Activated CD4-positive, alpha-beta T cell treated with anti-CD3 and anti-CD28 coated beads, Interleukin-2, amount 10 ng/mL, durations not matched to agents 7 days and 5 days (primary cell): ENCODE data around the gene PARD3. TPM values are rescaled to one million over a fixed set of nuclear protein-coding genes. Genes with fewer than 3 reads are reported as not detected.

Source experiments
- CTCF ChIA-PET: fragments of 350-600 bp; sonication (Branson Sonifier 250); formaldehyde crosslinking; loops from one replicate; lab custom pipeline; 2021; ENCODE audit warnings: antibody characterized with exemption; lab: Charles Lee
- POLR2A ChIA-PET: fragments of 350-600 bp; sonication (Branson Sonifier 250); formaldehyde crosslinking; loops from one replicate; lab custom pipeline; 2021; ENCODE audit warnings: antibody characterized with exemption; lab: Charles Lee
- DNase-seq: peaks from one replicate; pipeline ENCODE4 v3.0.0-alpha.2; 2020
- H3K27ac Mint-ChIP-seq: one replicate; pipeline ENCODE4 v1.8.0; 2021; ENCODE audit warnings: mild to moderate bottlenecking, moderate library complexity, mixed read lengths
- H3K27me3 Mint-ChIP-seq: one replicate; pipeline ENCODE4 v1.8.0; 2021; ENCODE audit warnings: mixed read lengths
- H3K36me3 Mint-ChIP-seq: one replicate; pipeline ENCODE4 v1.8.0; 2021; ENCODE audit warnings: low read depth, mixed read lengths
- H3K4me1 Mint-ChIP-seq: one replicate; pipeline ENCODE4 v1.8.0; 2021; ENCODE audit warnings: mixed read lengths
- H3K4me3 Mint-ChIP-seq: one replicate; pipeline ENCODE4 v1.8.0; 2021; ENCODE audit warnings: mild to moderate bottlenecking, moderate library complexity, mixed read lengths
- H3K9me3 Mint-ChIP-seq: one replicate; pipeline ENCODE4 v1.8.0; 2021; ENCODE audit warnings: mixed read lengths
- total RNA-seq, 2 experiments: library from RNA; stranded (reverse); gene quantifications; one replicate each; pipeline ENCODE4 v1.2.3, GENCODE V29; 2021

The PARD3 gene
- total RNA-seq, 2 experiments from 2014 or later: 1.0 to 1.2 TPM

GRCh38 chr10:34111179-34111578 is 703.9 kb downstream of the PARD3 start:
- Mint-ChIP-seq H3K4me3 (no peak overlapping the region), H3K36me3 (no peaks in the 10 kb centered on the region), H3K4me1 (no peaks in the 10 kb centered on the region), H3K27me3 (no peaks in the 10 kb centered on the region), H3K27ac (no peak overlapping the region), H3K9me3 (no peaks in the 10 kb centered on the region)
- CTCF ChIA-PET: no interaction called here
- DNase-seq: no peak
- POLR2A ChIA-PET: no interaction called here

- DNase-seq: no peak
- Mint-ChIP-seq H3K4me3 (no peak overlapping the region), H3K27ac (no peak overlapping the region), H3K27me3 (no peaks in the 10 kb centered on the region), H3K9me3 (no peaks in the 10 kb centered on the region), H3K36me3 (no peaks in the 10 kb centered on the region), H3K4me1 (no peaks in the 10 kb centered on the region)
- CTCF ChIA-PET: no interaction called here
- POLR2A ChIA-PET: no interaction called here
Observed at GRCh38 chr10:34109952-34110702, 705.0 kb downstream of the PARD3 start.

- Mint-ChIP-seq H3K4me3 (no peak overlapping the region), H3K27me3 (no peaks in the 10 kb centered on the region), H3K9me3 (peaks cover 2% of the 10 kb centered on the region), H3K4me1 (no peaks in the 10 kb centered on the region), H3K27ac (no peak overlapping the region), H3K36me3 (no peaks in the 10 kb centered on the region)
- DNase-seq: no peak
- ChIA-PET CTCF (no interaction called here), POLR2A (no interaction called here)
Observed at GRCh38 chr10:34109495-34109894, 705.6 kb downstream of the PARD3 start.

GRCh38 chr10:34107626-34108516 is 707.2 kb downstream of the PARD3 start:
- Mint-ChIP-seq H3K36me3 (no peaks in the 10 kb centered on the region), H3K4me1 (no peaks in the 10 kb centered on the region), H3K27ac (no peak overlapping the region), H3K9me3 (peaks cover 2% of the 10 kb centered on the region), H3K27me3 (no peaks in the 10 kb centered on the region), H3K4me3 (no peak overlapping the region)
- ChIA-PET POLR2A (interaction anchor here (0.7 kb wide), 1 partner anchor 749 kb away, joined by 3 read pairs; no protein-coding TSS in a partner anchor), CTCF (no interaction called here)
- DNase-seq: no peak

GRCh38 chr10:34106356-34106885 is 708.7 kb downstream of the PARD3 start:
- H3K36me3 Mint-ChIP-seq: no peaks in the 10 kb centered on the region

GRCh38 chr10:34104829-34105572 is 710.1 kb downstream of the PARD3 start:
- no peak overlapping the region for H3K27ac Mint-ChIP-seq
- H3K27me3 Mint-ChIP-seq: no peaks in the 10 kb centered on the region
- no peak overlapping the region for H3K4me3 Mint-ChIP-seq
- DNase-seq: no peak
- no peaks in the 10 kb centered on the region for H3K36me3 Mint-ChIP-seq
- ChIA-PET POLR2A (no interaction called here), CTCF (no interaction called here)
- H3K4me1 Mint-ChIP-seq: no peaks in the 10 kb centered on the region
- peaks cover 2% of the 10 kb centered on the region for H3K9me3 Mint-ChIP-seq

More at GRCh38 chr10:34106356-34106885, 708.7 kb downstream of the PARD3 start:
- Mint-ChIP-seq H3K4me3 (no peak overlapping the region), H3K4me1 (no peaks in the 10 kb centered on the region), H3K27me3 (no peaks in the 10 kb centered on the region), H3K9me3 (peaks cover 2% of the 10 kb centered on the region), H3K27ac (no peak overlapping the region)
- POLR2A ChIA-PET: no interaction called here
- no peak for DNase-seq
- CTCF ChIA-PET: no interaction called here

GRCh38 chr10:34102893-34103506 is 712.1 kb downstream of the PARD3 start:
- ChIA-PET POLR2A (no interaction called here), CTCF (no interaction called here)
- no peaks in the 10 kb centered on the region for H3K36me3 Mint-ChIP-seq
- H3K27me3 Mint-ChIP-seq: no peaks in the 10 kb centered on the region
- H3K4me1 Mint-ChIP-seq: no peaks in the 10 kb centered on the region
- no peak overlapping the region for H3K4me3 Mint-ChIP-seq
- H3K27ac Mint-ChIP-seq: no peak overlapping the region
- peaks cover 3% of the 10 kb centered on the region for H3K9me3 Mint-ChIP-seq
- no peak for DNase-seq

- Mint-ChIP-seq H3K27me3 (no peaks in the 10 kb centered on the region), H3K9me3 (peaks cover 4% of the 10 kb centered on the region), H3K4me3 (no peak overlapping the region), H3K27ac (no peak overlapping the region), H3K4me1 (no peaks in the 10 kb centered on the region), H3K36me3 (no peaks in the 10 kb centered on the region)
- DNase-seq: no peak
- ChIA-PET POLR2A (no interaction called here), CTCF (no interaction called here)
Observed at GRCh38 chr10:34102237-34102673, 712.8 kb downstream of the PARD3 start.

GRCh38 chr10:34101001-34101400 is 714.1 kb downstream of the PARD3 start:
- DNase-seq: no peak
- CTCF ChIA-PET: no interaction called here
- Mint-ChIP-seq H3K27me3 (no peaks in the 10 kb centered on the region), H3K9me3 (peaks cover 4% of the 10 kb centered on the region), H3K36me3 (no peaks in the 10 kb centered on the region), H3K4me1 (no peaks in the 10 kb centered on the region), H3K27ac (no peak overlapping the region), H3K4me3 (no peak overlapping the region)
- POLR2A ChIA-PET: no interaction called here

- ChIA-PET POLR2A (no interaction called here), CTCF (no interaction called here)
- H3K9me3 Mint-ChIP-seq: peaks cover 9% of the 10 kb centered on the region
- no peak overlapping the region for H3K27ac Mint-ChIP-seq
- no peak for DNase-seq
- no peaks in the 10 kb centered on the region for H3K27me3 Mint-ChIP-seq
- H3K4me1 Mint-ChIP-seq: no peaks in the 10 kb centered on the region
- H3K4me3 Mint-ChIP-seq: no peak overlapping the region
- H3K36me3 Mint-ChIP-seq: no peaks in the 10 kb centered on the region
Observed at GRCh38 chr10:34098821-34099567, 716.1 kb downstream of the PARD3 start.

- Mint-ChIP-seq H3K36me3 (no peaks in the 10 kb centered on the region), H3K27ac (no peak overlapping the region), H3K27me3 (no peaks in the 10 kb centered on the region), H3K9me3 (peaks cover 9% of the 10 kb centered on the region), H3K4me3 (no peak overlapping the region), H3K4me1 (no peaks in the 10 kb centered on the region)
- no peak for DNase-seq
- ChIA-PET CTCF (no interaction called here), POLR2A (no interaction called here)
Observed at GRCh38 chr10:34097682-34098081, 717.4 kb downstream of the PARD3 start.

- ChIA-PET POLR2A (no interaction called here), CTCF (interaction anchor here (0.7 kb wide), 1 partner anchor 14 kb away, joined by 3 read pairs; no protein-coding TSS in a partner anchor)
- H3K4me1 Mint-ChIP-seq: no peaks in the 10 kb centered on the region
- no peak for DNase-seq
- no peak overlapping the region for H3K27ac Mint-ChIP-seq
- peaks cover 9% of the 10 kb centered on the region for H3K9me3 Mint-ChIP-seq
- no peaks in the 10 kb centered on the region for H3K36me3 Mint-ChIP-seq
- H3K4me3 Mint-ChIP-seq: no peak overlapping the region
- H3K27me3 Mint-ChIP-seq: no peaks in the 10 kb centered on the region
Observed at GRCh38 chr10:34094961-34095360, 720.1 kb downstream of the PARD3 start.
